GM19099 (cell line): Measurements from ENCODE around the gene DUSP23.

Experiments used
- POLR2A ChIP-seq: IDR thresholded peaks from 3 replicates; pipeline ENCODE4 v1.6.1; 2011; ENCODE audit warnings: low read depth; ENCODE audit not compliant: insufficient read length; ENCODE audit errors: extremely low read depth

The DUSP23 gene

DNA sequence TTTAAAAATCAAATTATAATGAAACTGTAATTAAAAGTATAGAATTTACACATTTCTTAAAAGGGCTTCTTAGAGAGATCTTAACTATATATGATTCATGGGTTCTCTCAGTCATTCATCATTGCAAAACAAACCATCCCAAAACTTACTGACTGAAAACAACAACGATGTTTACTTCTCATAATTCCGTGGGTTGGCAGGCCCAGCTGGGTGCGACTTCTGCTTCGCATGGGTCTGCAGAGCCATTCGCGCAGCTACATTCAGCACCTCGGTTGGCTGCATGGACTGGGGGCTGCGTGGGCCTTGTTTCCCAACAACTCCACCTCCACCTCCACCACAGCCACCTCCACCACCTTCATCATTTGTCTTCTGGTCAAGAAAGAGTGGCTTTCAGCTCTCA lies 50.0 kb downstream of the DUSP23 start:
- no peak for TF ChIP-seq POLR2A

DNA sequence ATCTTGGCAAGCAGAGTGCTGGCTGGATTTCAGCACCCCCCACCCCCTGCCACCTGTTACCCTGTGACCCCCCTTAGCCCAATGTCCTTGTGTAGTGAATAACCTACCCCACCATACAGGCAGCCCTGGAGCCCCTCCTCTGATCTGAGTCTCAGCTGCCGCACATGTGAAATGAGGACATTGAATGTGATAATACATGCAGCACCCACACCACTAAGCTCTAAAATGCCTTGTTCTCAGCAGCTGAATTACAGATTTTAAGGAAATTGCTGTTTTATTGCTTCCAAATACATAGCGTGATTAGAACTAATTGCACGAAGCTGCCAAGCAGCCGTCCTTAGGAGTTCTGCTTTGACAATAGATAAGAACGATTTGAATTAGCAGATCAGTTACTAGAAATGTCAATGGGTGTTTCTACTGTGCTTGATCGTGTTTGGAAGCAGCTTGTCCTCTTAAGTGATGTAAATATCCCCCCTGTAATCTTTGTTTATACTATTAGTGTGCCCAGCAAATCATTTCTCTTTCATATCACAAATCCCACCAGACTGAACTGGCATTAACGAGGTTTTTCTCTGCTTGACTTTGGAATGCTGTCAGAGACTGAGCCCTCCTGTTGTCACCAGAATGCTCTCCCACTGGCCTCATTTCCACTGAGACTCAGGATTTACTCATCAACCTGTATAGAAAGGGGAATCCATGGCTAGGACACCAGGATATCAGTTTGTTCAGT lies 50.8 kb downstream of the DUSP23 start:
- no peak for TF ChIP-seq POLR2A
